SU-DHL-6 (cell line): Measurements from ENCODE around the gene ST14.

Source experiments
- H2AFZ ChIP-seq: fragments of 200-600 bp; sonication (generic); 2 replicates; pipeline ENCODE4 v1.6.1; 2014; ENCODE audit warnings: low read depth, mild to moderate bottlenecking, moderate library complexity, mixed read lengths, antibody characterized with exemption, low read length; ENCODE audit not compliant: severe bottlenecking
- H3F3A ChIP-seq: fragments of 200-600 bp; shearing (Covaris generic); 2 replicates; pipeline ENCODE4 v1.6.0; 2016; ENCODE audit warnings: antibody characterized with exemption, mild to moderate bottlenecking; ENCODE audit not compliant: insufficient read depth
- H3K27ac ChIP-seq: fragments of 200-600 bp; sonication (generic); 2 replicates; pipeline ENCODE4 v1.5.1; 2016; ENCODE audit warnings: low read depth, mild to moderate bottlenecking, low read length, moderate library complexity, mixed read lengths
- H3K27me3 ChIP-seq: fragments of 200-600 bp; sonication (generic), shearing (Covaris generic); 2 replicates; pipeline ENCODE4 v1.6.0; 2014; ENCODE audit warnings: mild to moderate bottlenecking, low read length
- H3K36me3 ChIP-seq: fragments of 200-600 bp; sonication (generic); 2 replicates; pipeline ENCODE4 v1.6.1; 2014; ENCODE audit warnings: mild to moderate bottlenecking, low read length, mixed read lengths
- H3K4me2 ChIP-seq: fragments of 300-600, 200-600 bp; shearing (Covaris generic), sonication (generic); 2 replicates; pipeline ENCODE4 v1.6.0; 2014; ENCODE audit warnings: low read length, low read depth, mild to moderate bottlenecking; ENCODE audit not compliant: poor library complexity, severe bottlenecking
- H3K4me3 ChIP-seq: fragments of 200-600 bp; sonication (generic); 2 replicates; pipeline ENCODE4 v1.5.1; 2014; ENCODE audit warnings: antibody characterized with exemption, low read length, mild to moderate bottlenecking, mixed read lengths; ENCODE audit not compliant: insufficient read depth, poor library complexity, severe bottlenecking
- H3K79me2 ChIP-seq: fragments of 200-600 bp; sonication (generic); 2 replicates; pipeline ENCODE4 v1.6.1; 2014; ENCODE audit warnings: mild to moderate bottlenecking, low read length, moderate library complexity; ENCODE audit not compliant: insufficient read depth
- H3K9ac ChIP-seq: fragments of 200-600 bp; sonication (generic); 2 replicates; pipeline ENCODE4 v1.7.0; 2014; ENCODE audit warnings: mild to moderate bottlenecking, low read length
- H3K9me2 ChIP-seq: fragments of 200-600 bp; sonication (generic); replicated peaks from 2 replicates; pipeline ENCODE4 v1.6.1; 2014; ENCODE audit warnings: low read length; ENCODE audit not compliant: insufficient read depth
- H3K9me3 ChIP-seq: fragments of 200-600 bp; sonication (generic); 2 replicates; pipeline ENCODE4 v1.6.1; 2014; ENCODE audit warnings: low read length, mixed read lengths; ENCODE audit not compliant: insufficient read depth
- H4K20me1 ChIP-seq: fragments of 200-600 bp; sonication (generic); 2 replicates; pipeline ENCODE4 v1.6.1; 2014; ENCODE audit warnings: low read depth, mild to moderate bottlenecking, antibody characterized with exemption, low read length, moderate library complexity, mixed read lengths
- CTCF ChIP-seq: fragments of 200-600 bp; sonication (generic); IDR thresholded peaks from one replicate; pipeline ENCODE4 v1.5.1; 2017; ENCODE audit warnings: antibody characterized with exemption, mild to moderate bottlenecking, low read length, moderate library complexity; ENCODE audit not compliant: insufficient read depth, poor library complexity, severe bottlenecking
- EZH2phosphoT487 ChIP-seq: fragments of 200-600 bp; sonication (generic), shearing (Covaris generic); conservative IDR thresholded peaks from 2 replicates; pipeline ENCODE4 v1.6.1; 2018; ENCODE audit warnings: mild to moderate bottlenecking, antibody characterized with exemption, low read length, moderate library complexity, mixed read lengths

ST14 gene

GRCh38 chr11:130160498-130161155, 1.0 kb downstream of the ST14 start:
- Histone ChIP-seq H3K4me3 (peak overlapping the region; percentile 87), H3K36me3 (no peaks in the 10 kb centered on the region), H3K4me2 (peak overlapping the region; percentile 98), H3K9me3 (no peaks in the 10 kb centered on the region), H3K79me2 (peaks cover 55% of the 10 kb centered on the region), H3K9me2 (no peaks in the 10 kb centered on the region), H3K9ac (peak overlapping the region; percentile 96), H2AFZ (no peak overlapping the region), H4K20me1 (no peaks in the 10 kb centered on the region), H3K27me3 (no peaks in the 10 kb centered on the region), H3F3A (peaks cover 34% of the 10 kb centered on the region), H3K27ac (peak overlapping the region; percentile 78)
- TF ChIP-seq CTCF = no peak
- TF ChIP-seq EZH2phosphoT487 = no peak

- peak overlapping the region; percentile 98 for H3K4me2 ChIP-seq
- H3K9ac ChIP-seq = peak overlapping the region; percentile 96
- peaks cover 64% of the 10 kb centered on the region for H3K79me2 ChIP-seq
- H3F3A ChIP-seq = peaks cover 43% of the 10 kb centered on the region
- TF ChIP-seq EZH2phosphoT487 = no peak
- no peak for TF ChIP-seq CTCF
- peak overlapping the region; percentile 78 for H3K27ac ChIP-seq
- H3K4me3 ChIP-seq = peak overlapping the region; percentile 87
- no peaks in the 10 kb centered on the region for H4K20me1 ChIP-seq
- H3K9me3 ChIP-seq = no peaks in the 10 kb centered on the region
- H3K27me3 ChIP-seq = no peaks in the 10 kb centered on the region
- H3K36me3 ChIP-seq = no peaks in the 10 kb centered on the region
- H2AFZ ChIP-seq = no peak overlapping the region
- H3K9me2 ChIP-seq = no peaks in the 10 kb centered on the region
These were observed 2.0 kb downstream of the ST14 start for GRCh38 chr11:130161441-130162145.

GRCh38 chr11:130162733-130163132, 3.2 kb downstream of the ST14 start:
- peak overlapping the region; percentile 96 for H3K9ac ChIP-seq

More at GRCh38 chr11:130162733-130163132, 3.2 kb downstream of the ST14 start:
- Histone ChIP-seq H3K4me2 (peak overlapping the region; percentile 98), H3K9me2 (no peaks in the 10 kb centered on the region), H4K20me1 (no peaks in the 10 kb centered on the region), H3K4me3 (peak overlapping the region; percentile 87), H3K36me3 (no peaks in the 10 kb centered on the region), H3K79me2 (peaks cover 75% of the 10 kb centered on the region), H3K27me3 (no peaks in the 10 kb centered on the region), H3K27ac (peak overlapping the region; percentile 78), H3K9me3 (no peaks in the 10 kb centered on the region), H3F3A (peaks cover 49% of the 10 kb centered on the region), H2AFZ (no peak overlapping the region)
- no peak for TF ChIP-seq CTCF
- TF ChIP-seq EZH2phosphoT487 = no peak
